Naive B cell (primary cell): ENCODE data around the gene TIFAB. TPM values are rescaled to one million over a fixed set of nuclear protein-coding genes. Genes with fewer than 3 reads are reported as not detected.

Experiments used
- ATAC-seq, 2 donors: fragments of 150-1000 bp; cut with Tn5 transposase; 2 replicates each; pipeline ENCODE4 v1.10.0; 2021; ENCODE audit warnings: low read depth in 2 of 2, mild to moderate bottlenecking in 2 of 2, moderate library complexity in 2 of 2
- DNase-seq: peaks from one replicate; pipeline ENCODE4 v3.0.0; 2022
- H3K27ac Mint-ChIP-seq, 6 donors: one replicate each; pipeline ENCODE4 v1.8.0; 2020 to 2022; ENCODE audit warnings: mild to moderate bottlenecking in 6 of 6, mixed read lengths in 6 of 6, moderate library complexity in 5 of 6, inconsistent platforms in 2 of 6
- H3K27me3 Mint-ChIP-seq, 3 donors: one replicate each; pipeline ENCODE4 v1.8.0; 2021 to 2022; ENCODE audit warnings: mixed read lengths in 3 of 3, mild to moderate bottlenecking in 1 of 3
- H3K36me3 Mint-ChIP-seq, 2 donors: one replicate each; pipeline ENCODE4 v1.8.0; 2020 to 2022; ENCODE audit warnings: mixed read lengths in 2 of 2, inconsistent platforms in 1 of 2, mild to moderate bottlenecking in 1 of 2
- H3K4me1 Mint-ChIP-seq, 3 donors: one replicate each; pipeline ENCODE4 v1.8.0; 2020 to 2022; ENCODE audit warnings: mixed read lengths in 3 of 3, inconsistent platforms in 1 of 3, mild to moderate bottlenecking in 1 of 3, moderate library complexity in 1 of 3
- H3K4me3 Mint-ChIP-seq, 8 donors: one replicate each; pipeline ENCODE4 v1.8.0; 2020 to 2022; ENCODE audit warnings: mild to moderate bottlenecking in 8 of 8, mixed read lengths in 8 of 8, moderate library complexity in 8 of 8, inconsistent platforms in 2 of 8
- H3K9me3 Mint-ChIP-seq, 7 donors: one replicate each; pipeline ENCODE4 v1.8.0; 2020 to 2022; ENCODE audit warnings: mixed read lengths in 7 of 7, mild to moderate bottlenecking in 5 of 7, inconsistent platforms in 2 of 7, moderate library complexity in 1 of 7
- polyA plus RNA-seq, 6 donors: library from polyadenylated mRNA; unstranded; fragments of 300-500 nt; fragmentation: Illumina TruSeq; gene quantifications; one replicate each; pipeline ENCODE4 v1.2.3, GENCODE V29; 2021; ENCODE audit warnings: low read depth in 6 of 6

TIFAB gene
- polyA plus RNA-seq, 6 donors from 2014 or later: not detected

- H3K9me3 Mint-ChIP-seq: peaks cover 0 to 4% (median 2%) of the 10 kb centered on the region in 7 donors
- H3K27ac Mint-ChIP-seq: peak overlapping the region in 1 of 6 donors; percentile 12
- peaks cover 9 to 24% (median 23%) of the 10 kb centered on the region in 3 donors for H3K4me1 Mint-ChIP-seq
- no peak for DNase-seq
- H3K4me3 Mint-ChIP-seq: no peak overlapping the region
- ATAC-seq: no peak
- peaks cover 0 to 5% of the 10 kb centered on the region in 2 donors for H3K36me3 Mint-ChIP-seq
- peaks cover 3 to 14% (median 7%) of the 10 kb centered on the region in 3 donors for H3K27me3 Mint-ChIP-seq
Observed at GRCh38 chr5:135433681-135434426, 18.3 kb downstream of the TIFAB start.

DNA sequence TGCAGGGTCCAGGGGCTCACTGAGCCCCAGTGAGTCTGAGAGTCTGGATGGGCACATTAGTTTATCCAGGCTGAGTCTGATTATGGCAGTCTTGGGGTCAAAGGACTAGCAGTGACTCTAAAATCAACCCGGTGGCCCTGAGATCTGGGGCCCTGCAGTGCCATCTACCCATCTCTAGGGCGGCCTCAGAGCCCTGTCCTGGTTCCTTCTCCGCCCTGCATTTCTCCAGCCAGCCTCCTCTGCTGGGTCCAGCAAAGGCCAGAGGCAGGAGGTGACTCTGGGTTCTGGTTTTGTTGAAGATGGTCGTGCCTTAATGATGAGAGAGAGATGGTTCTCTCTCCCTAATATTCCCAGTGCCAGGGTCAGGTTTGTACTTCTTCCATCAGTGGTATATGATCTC lies 20.0 kb downstream of the TIFAB start:
- DNase-seq: no peak

DNA sequence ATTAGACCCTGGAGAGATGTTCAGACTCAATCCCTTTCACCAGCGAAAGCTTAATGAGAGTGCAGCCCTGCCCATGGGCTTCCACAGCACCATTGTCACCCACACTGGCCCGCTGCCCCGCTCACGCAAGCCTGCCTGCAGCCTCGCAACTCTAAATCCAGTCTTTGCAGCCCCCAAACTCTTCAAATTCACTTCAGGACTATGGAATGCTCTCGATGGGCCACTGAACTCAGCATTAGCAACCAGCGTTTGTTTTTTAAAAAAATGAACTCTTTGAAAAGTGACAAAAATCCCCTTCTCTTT lies 22.1 kb downstream of the TIFAB start:
- Mint-ChIP-seq H3K36me3 (peaks cover 0 to 9% of the 10 kb centered on the region in 2 donors), H3K4me1 (peaks cover 0 to 4% (median 0%) of the 10 kb centered on the region in 3 donors), H3K9me3 (peaks cover 6 to 13% (median 10%) of the 10 kb centered on the region in 7 donors), H3K27ac (no peak overlapping the region), H3K27me3 (peaks cover 7 to 25% (median 10%) of the 10 kb centered on the region in 3 donors), H3K4me3 (no peak overlapping the region)
- DNase-seq (no peak), ATAC-seq (no peak)

More for the DNA sequence above, 20.0 kb downstream of the TIFAB start:
- H3K27ac Mint-ChIP-seq: no peak overlapping the region
- H3K4me1 Mint-ChIP-seq: peaks cover 4 to 11% (median 6%) of the 10 kb centered on the region in 3 donors
- H3K9me3 Mint-ChIP-seq: peaks cover 6 to 13% (median 10%) of the 10 kb centered on the region in 7 donors
- H3K27me3 Mint-ChIP-seq: peaks cover 5 to 25% (median 7%) of the 10 kb centered on the region in 3 donors
- peaks cover 0 to 9% of the 10 kb centered on the region in 2 donors for H3K36me3 Mint-ChIP-seq
- H3K4me3 Mint-ChIP-seq: no peak overlapping the region
- ATAC-seq: no peak

- Mint-ChIP-seq H3K4me3 (no peak overlapping the region), H3K27ac (peak overlapping the region in 1 of 6 donors; percentile 52), H3K27me3 (peaks cover 6 to 19% (median 13%) of the 10 kb centered on the region in 3 donors), H3K9me3 (peaks cover 6 to 13% (median 10%) of the 10 kb centered on the region in 7 donors), H3K36me3 (peaks cover 0 to 9% of the 10 kb centered on the region in 2 donors), H3K4me1 (peaks cover 0 to 4% (median 0%) of the 10 kb centered on the region in 3 donors)
- ATAC-seq (no peak), DNase-seq (no peak)
Observed at GRCh38 chr5:135429301-135430134, 22.6 kb downstream of the TIFAB start.

GRCh38 chr5:135428586-135428985 lies 23.6 kb downstream of the TIFAB start:
- peaks cover 6 to 25% (median 18%) of the 10 kb centered on the region in 3 donors for H3K27me3 Mint-ChIP-seq
- DNase-seq: no peak
- H3K9me3 Mint-ChIP-seq: peaks cover 6 to 13% (median 10%) of the 10 kb centered on the region in 7 donors
- peaks cover 0 to 9% of the 10 kb centered on the region in 2 donors for H3K36me3 Mint-ChIP-seq
- no peak overlapping the region for H3K4me3 Mint-ChIP-seq
- H3K4me1 Mint-ChIP-seq: peaks cover 0 to 4% (median 0%) of the 10 kb centered on the region in 3 donors
- ATAC-seq: no peak
- H3K27ac Mint-ChIP-seq: no peak overlapping the region

- Mint-ChIP-seq H3K9me3 (peaks cover 6 to 13% (median 10%) of the 10 kb centered on the region in 7 donors), H3K27me3 (peaks cover 9 to 26% (median 18%) of the 10 kb centered on the region in 3 donors), H3K36me3 (peaks cover 0 to 9% of the 10 kb centered on the region in 2 donors), H3K4me3 (no peak overlapping the region), H3K4me1 (peaks cover 0 to 4% (median 0%) of the 10 kb centered on the region in 3 donors), H3K27ac (peak overlapping the region in 1 of 6 donors; percentile 6)
- DNase-seq: peak; percentile 20
- peak; percentile 78 to 87 for ATAC-seq
Observed at GRCh38 chr5:135426102-135427082, 25.8 kb downstream of the TIFAB start.

GRCh38 chr5:135425641-135426040 lies 26.5 kb downstream of the TIFAB start:
- peaks cover 16 to 30% (median 20%) of the 10 kb centered on the region in 3 donors for H3K27me3 Mint-ChIP-seq
- H3K4me1 Mint-ChIP-seq: peaks cover 0 to 4% (median 0%) of the 10 kb centered on the region in 3 donors

DNA sequence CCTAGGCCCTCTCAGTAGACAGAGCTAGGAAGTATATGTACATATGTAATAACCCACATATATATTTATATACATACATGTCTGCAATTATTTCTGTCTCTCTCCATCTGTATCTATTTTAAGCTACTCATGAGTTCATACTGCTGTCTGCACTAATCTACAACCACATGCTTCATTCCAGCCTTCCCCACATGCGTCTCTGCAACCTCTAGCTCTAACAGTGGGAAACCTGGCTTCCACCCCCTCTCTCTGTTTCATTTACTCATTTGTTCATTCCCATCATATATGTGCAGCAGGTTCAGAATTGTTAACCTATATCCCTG lies 28.3 kb downstream of the TIFAB start:
- ATAC-seq: no peak
- peaks cover 25 to 37% (median 29%) of the 10 kb centered on the region in 3 donors for H3K27me3 Mint-ChIP-seq
- no peak for DNase-seq
- peaks cover 10 to 35% (median 19%) of the 10 kb centered on the region in 7 donors for H3K9me3 Mint-ChIP-seq
- H3K27ac Mint-ChIP-seq: no peak overlapping the region
- no peak overlapping the region for H3K4me3 Mint-ChIP-seq
- peaks cover 7 to 14% of the 10 kb centered on the region in 2 donors for H3K36me3 Mint-ChIP-seq
- H3K4me1 Mint-ChIP-seq: peaks cover 0 to 4% (median 0%) of the 10 kb centered on the region in 3 donors

More at GRCh38 chr5:135425641-135426040, 26.5 kb downstream of the TIFAB start:
- H3K36me3 Mint-ChIP-seq: peaks cover 0 to 9% of the 10 kb centered on the region in 2 donors
- peaks cover 6 to 21% (median 9%) of the 10 kb centered on the region in 7 donors for H3K9me3 Mint-ChIP-seq
- DNase-seq: no peak
- no peak for ATAC-seq
- H3K27ac Mint-ChIP-seq: peak overlapping the region in 1 of 6 donors; percentile 3
- H3K4me3 Mint-ChIP-seq: no peak overlapping the region

DNA sequence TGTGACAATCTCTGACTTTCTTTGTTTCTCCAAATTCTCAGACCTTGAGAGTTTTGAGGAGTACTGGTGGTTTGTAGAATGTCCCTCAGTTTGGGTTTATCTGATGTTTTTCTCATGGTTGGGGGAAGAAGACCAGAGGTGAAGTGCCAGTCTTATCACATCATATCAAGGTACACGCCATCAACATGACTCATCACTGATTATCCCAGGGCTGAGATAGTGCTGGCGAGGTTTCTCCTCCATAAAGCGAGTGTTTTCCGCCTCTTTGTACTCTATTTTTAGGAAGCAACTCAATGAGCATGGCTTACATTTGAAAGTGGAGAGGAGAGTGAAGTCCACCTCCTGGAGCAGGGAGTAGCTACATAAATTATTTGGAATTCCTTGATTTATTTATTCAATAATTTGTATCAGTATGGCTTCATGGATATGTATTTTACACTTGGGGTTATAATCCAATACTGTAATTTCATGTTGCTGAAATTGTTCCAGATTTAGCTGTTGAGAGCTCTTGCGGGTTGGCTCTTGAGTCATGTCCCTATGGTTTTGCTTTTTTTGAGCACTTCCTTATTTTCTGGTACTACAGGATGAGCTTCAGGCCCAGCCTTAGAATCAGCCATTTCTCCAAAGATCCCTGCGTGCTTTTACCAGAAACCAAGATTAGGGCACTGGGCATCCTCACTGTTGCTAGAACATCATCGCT lies 28.9 kb downstream of the TIFAB start:
- ATAC-seq: no peak
- H3K9me3 Mint-ChIP-seq: peaks cover 7 to 35% (median 14%) of the 10 kb centered on the region in 7 donors
- no peak overlapping the region for H3K4me3 Mint-ChIP-seq
- peaks cover 0 to 4% (median 0%) of the 10 kb centered on the region in 3 donors for H3K4me1 Mint-ChIP-seq
- H3K36me3 Mint-ChIP-seq: peaks cover 7 to 11% of the 10 kb centered on the region in 2 donors
- no peak overlapping the region for H3K27ac Mint-ChIP-seq
- no peak for DNase-seq
- H3K27me3 Mint-ChIP-seq: peaks cover 27 to 37% (median 30%) of the 10 kb centered on the region in 3 donors

DNA sequence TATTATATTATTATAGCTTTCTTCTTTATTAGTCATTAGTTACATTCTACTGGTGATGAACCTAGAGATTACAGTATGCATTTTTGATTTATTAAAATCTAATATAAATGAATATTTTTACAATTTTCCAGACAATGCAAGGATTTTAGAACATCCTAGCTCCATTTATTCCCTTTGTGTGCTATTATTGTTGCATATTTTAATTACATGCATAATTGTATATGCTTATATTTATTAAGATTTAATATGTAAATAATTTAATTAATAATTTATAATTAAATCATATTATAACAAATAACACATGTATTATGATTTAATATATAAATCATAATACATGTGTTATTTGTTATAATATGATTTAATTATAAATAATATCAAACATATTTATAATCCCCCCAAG lies 29.7 kb downstream of the TIFAB start:
- Mint-ChIP-seq H3K4me1 (peaks cover 0 to 4% (median 0%) of the 10 kb centered on the region in 3 donors), H3K27me3 (peaks cover 27 to 37% (median 32%) of the 10 kb centered on the region in 3 donors), H3K36me3 (peaks cover 7 to 11% of the 10 kb centered on the region in 2 donors), H3K9me3 (peaks cover 5 to 32% (median 11%) of the 10 kb centered on the region in 7 donors), H3K4me3 (no peak overlapping the region), H3K27ac (no peak overlapping the region)
- DNase-seq: no peak
- no peak for ATAC-seq

- DNase-seq (no peak), ATAC-seq (no peak)
- Mint-ChIP-seq H3K27me3 (peaks cover 14 to 29% (median 26%) of the 10 kb centered on the region in 3 donors), H3K9me3 (peaks cover 5 to 32% (median 11%) of the 10 kb centered on the region in 7 donors), H3K36me3 (peaks cover 7 to 11% of the 10 kb centered on the region in 2 donors), H3K4me3 (no peak overlapping the region), H3K27ac (no peak overlapping the region), H3K4me1 (no peaks in the 10 kb centered on the region)
Observed at GRCh38 chr5:135417083-135417482, 35.1 kb downstream of the TIFAB start.

DNA sequence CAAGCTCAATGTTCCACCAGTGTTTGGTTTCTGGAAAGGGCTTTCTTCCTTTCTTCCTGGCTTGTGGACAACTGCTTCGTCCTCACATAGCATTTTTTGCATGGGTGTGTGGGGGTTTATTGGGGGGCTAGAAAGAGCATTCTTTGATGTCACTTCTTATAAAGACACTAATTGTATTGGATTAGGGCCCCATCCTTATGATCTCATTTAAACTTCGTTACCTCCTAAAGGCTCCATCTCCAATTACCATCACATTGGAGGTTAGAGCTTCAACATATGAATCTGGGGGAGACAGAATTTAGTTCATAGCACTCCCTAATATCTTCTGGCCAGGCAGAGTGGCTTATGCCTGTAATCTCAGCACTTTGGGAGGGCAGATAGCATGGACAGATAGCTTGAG lies 47.1 kb downstream of the TIFAB start:
- Mint-ChIP-seq H3K4me1 (peaks cover 0 to 5% (median 0%) of the 10 kb centered on the region in 3 donors), H3K4me3 (no peak overlapping the region), H3K27ac (no peak overlapping the region), H3K36me3 (peaks cover 0 to 4% of the 10 kb centered on the region in 2 donors), H3K9me3 (peaks cover 0 to 9% (median 1%) of the 10 kb centered on the region in 7 donors), H3K27me3 (peaks cover 0 to 5% (median 4%) of the 10 kb centered on the region in 3 donors)
- DNase-seq (no peak), ATAC-seq (no peak)
